ENCODE measurements around the gene GOLGA6A.

GRCh38 chr15:74131628-74132413 lies 49.5 kb upstream of the GOLGA6A start:
- TF ChIP-seq EZH2 (IDR thresholded peaks at IDR 0.05; ENCODE audit: borderline replicate concordance, low read depth, low read length, poor library complexity, severe bottlenecking): no peak
- no peak for TF ChIP-seq CTCF (conservative IDR thresholded peaks at IDR 0.05; ENCODE audit: low read depth, low read length)

Measured in A673 (cell line).